C4-2B (cell line): Measurements from ENCODE around the gene C1QL4.

Experiments
- H3K27ac ChIP-seq: fragments of 450-650 bp; 2 replicates; pipeline ENCODE4 v1.5.1; 2017
- CTCF ChIP-seq: fragments of 450-650 bp; conservative IDR thresholded peaks from 2 replicates; pipeline ENCODE4 v1.5.1; 2017; ENCODE audit warnings: mild to moderate bottlenecking
- ZFX ChIP-seq: fragments of 450-650 bp; IDR thresholded peaks from 2 replicates; pipeline ENCODE4 v1.6.1; 2017

The C1QL4 gene

GRCh38 chr12:49341777-49342065 lies 4.7 kb upstream of the C1QL4 start:
- no peak overlapping the region for H3K27ac ChIP-seq
- TF ChIP-seq CTCF (no peak), ZFX (no peak)

GRCh38 chr12:49340971-49341776 lies 4.2 kb upstream of the C1QL4 start:
- TF ChIP-seq CTCF (no peak), ZFX (no peak)
- H3K27ac ChIP-seq: no peak overlapping the region

GRCh38 chr12:49340095-49340870 lies 3.3 kb upstream of the C1QL4 start:
- no peak overlapping the region for H3K27ac ChIP-seq
- TF ChIP-seq ZFX: no peak
- TF ChIP-seq CTCF: no peak

GRCh38 chr12:49339464-49339861 lies 2.5 kb upstream of the C1QL4 start:
- TF ChIP-seq ZFX: no peak
- TF ChIP-seq CTCF: no peak
- H3K27ac ChIP-seq: no peak overlapping the region

- no peak overlapping the region for H3K27ac ChIP-seq
- TF ChIP-seq CTCF: no peak
- TF ChIP-seq ZFX: no peak
Measured at GRCh38 chr12:49338830-49339463, 2.0 kb upstream of the C1QL4 start.

GRCh38 chr12:49335955-49336644 lies 888 bp downstream of the C1QL4 start:
- H3K27ac ChIP-seq: no peak overlapping the region
- no peak for TF ChIP-seq ZFX
- TF ChIP-seq CTCF: no peak
